A673 (cell line): ENCODE results near the gene CYP2E1. TPM values are rescaled to one million over a fixed set of nuclear protein-coding genes. Genes with fewer than 3 reads are reported as not detected.

Source experiments
- BruUV-seq: library from RNA; stranded (reverse); fragments of 400-500 nt; replicated peaks from 2 replicates; lab custom pipeline; 2021; lab: Mats Ljungman, UMichigan
- CTCF ChIA-PET: fragments of 300-600 bp; sonication (Branson Sonifier 250); formaldehyde crosslinking; loops from one replicate; lab custom pipeline; 2022; ENCODE audit warnings: antibody characterized with exemption; lab: Charles Lee
- POLR2A ChIA-PET: fragments of 300-600 bp; sonication (Branson Sonifier 250); formaldehyde crosslinking; loops from one replicate; lab custom pipeline; 2022; ENCODE audit warnings: antibody characterized with exemption; ENCODE audit not compliant: low non-redundant PET; lab: Charles Lee
- DNase-seq: peaks from one replicate; pipeline ENCODE4 v3.0.0-alpha.2; 2015; ENCODE audit warnings: low spot score
- H3K27ac ChIP-seq: fragments of 200-600 bp; sonication (generic); 2 replicates; pipeline ENCODE4 v1.5.1; 2016; ENCODE audit warnings: mixed run types, low read depth, mild to moderate bottlenecking, mixed read lengths, antibody characterized with exemption, low read length; ENCODE audit not compliant: poor library complexity, severe bottlenecking
- H3K27me3 ChIP-seq: fragments of 200-600 bp; sonication (generic); replicated peaks from 2 replicates; pipeline ENCODE4 v1.6.1; 2017; ENCODE audit warnings: mixed run types, low read depth, mild to moderate bottlenecking, mixed read lengths, antibody characterized with exemption, low read length; ENCODE audit not compliant: insufficient read depth, poor library complexity
- H3K36me3 ChIP-seq: fragments of 200-600 bp; sonication (generic); 2 replicates; pipeline ENCODE4 v1.6.1; 2016; ENCODE audit warnings: mixed run types, mild to moderate bottlenecking, mixed read lengths, antibody characterized with exemption, low read length; ENCODE audit not compliant: insufficient read depth, poor library complexity, severe bottlenecking
- H3K4me1 ChIP-seq: fragments of 200-600 bp; sonication (generic); 2 replicates; pipeline ENCODE4 v1.6.1; 2017; ENCODE audit warnings: mixed run types, mild to moderate bottlenecking, mixed read lengths, antibody characterized with exemption, low read length; ENCODE audit not compliant: insufficient read depth, poor library complexity, severe bottlenecking
- H3K4me3 ChIP-seq: fragments of 200-600 bp; sonication (generic); 2 replicates; pipeline ENCODE4 v1.5.1; 2016; ENCODE audit warnings: low read depth, mixed run types, mild to moderate bottlenecking, mixed read lengths, low read length; ENCODE audit not compliant: poor library complexity, severe bottlenecking
- H3K9me3 ChIP-seq: fragments of 200-600 bp; sonication (generic); 2 replicates; pipeline ENCODE4 v1.6.1; 2016; ENCODE audit warnings: mixed run types, low read depth, mild to moderate bottlenecking, mixed read lengths, antibody characterized with exemption, low read length; ENCODE audit not compliant: poor library complexity, severe bottlenecking
- EZH2 ChIP-seq: fragments of 200-600 bp; sonication (generic); IDR thresholded peaks from 2 replicates; pipeline ENCODE4 v1.6.1; 2017; ENCODE audit warnings: borderline replicate concordance, low read depth, mild to moderate bottlenecking, mixed read lengths, antibody characterized with exemption, low read length; ENCODE audit not compliant: poor library complexity, severe bottlenecking
- intact Hi-C: fragments of 100-400 bp; cut with micrococcal nuclease; formaldehyde crosslinking; loops from one replicate; pipeline ENCODE4 v1.10.0; 2022; ENCODE audit not compliant: unreplicated experiment
- total RNA-seq: library from RNA; stranded (reverse); gene quantifications from 2 replicates; pipeline ENCODE4 v1.2.3, GENCODE V29; 2021
- TF ChIP-seq, protein P1 (sequence below): fragments of 300-800, 200-600 bp; sonication (generic); conservative IDR thresholded peaks from 2 replicates; pipeline ENCODE4 v1.5.1; 2017; ENCODE audit warnings: low read depth, mild to moderate bottlenecking, antibody characterized with exemption, low read length, moderate library complexity, mixed read lengths

Gene CYP2E1
- total RNA-seq, 1 experiment from 2014 or later: 0.49 TPM

DNA sequence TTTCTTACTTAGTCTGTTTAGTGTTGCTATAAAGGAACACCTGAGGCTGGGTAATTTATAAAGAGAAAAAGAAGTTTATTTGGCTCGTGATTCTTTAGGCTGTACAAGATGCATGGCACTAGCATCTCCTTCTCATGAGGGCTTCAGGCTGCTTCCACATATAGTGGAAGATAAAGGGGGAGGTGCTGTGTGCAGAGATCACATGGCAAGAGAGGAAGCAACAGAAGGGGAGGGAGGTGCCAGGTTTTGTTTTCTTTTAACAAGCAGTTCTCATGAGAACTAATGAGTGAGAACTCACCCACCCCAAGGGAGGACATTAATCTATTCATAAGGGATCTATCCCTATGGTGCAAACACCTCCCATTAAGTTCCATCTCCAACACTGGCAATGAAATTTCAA, 17.3 kb downstream of the CYP2E1 start:
- Histone ChIP-seq H3K36me3 (no peaks in the 10 kb centered on the region), H3K27ac (no peak overlapping the region), H3K27me3 (peaks cover 11% of the 10 kb centered on the region), H3K9me3 (no peaks in the 10 kb centered on the region), H3K4me3 (no peak overlapping the region), H3K4me1 (no peaks in the 10 kb centered on the region)
- TF ChIP-seq, protein P1, sequence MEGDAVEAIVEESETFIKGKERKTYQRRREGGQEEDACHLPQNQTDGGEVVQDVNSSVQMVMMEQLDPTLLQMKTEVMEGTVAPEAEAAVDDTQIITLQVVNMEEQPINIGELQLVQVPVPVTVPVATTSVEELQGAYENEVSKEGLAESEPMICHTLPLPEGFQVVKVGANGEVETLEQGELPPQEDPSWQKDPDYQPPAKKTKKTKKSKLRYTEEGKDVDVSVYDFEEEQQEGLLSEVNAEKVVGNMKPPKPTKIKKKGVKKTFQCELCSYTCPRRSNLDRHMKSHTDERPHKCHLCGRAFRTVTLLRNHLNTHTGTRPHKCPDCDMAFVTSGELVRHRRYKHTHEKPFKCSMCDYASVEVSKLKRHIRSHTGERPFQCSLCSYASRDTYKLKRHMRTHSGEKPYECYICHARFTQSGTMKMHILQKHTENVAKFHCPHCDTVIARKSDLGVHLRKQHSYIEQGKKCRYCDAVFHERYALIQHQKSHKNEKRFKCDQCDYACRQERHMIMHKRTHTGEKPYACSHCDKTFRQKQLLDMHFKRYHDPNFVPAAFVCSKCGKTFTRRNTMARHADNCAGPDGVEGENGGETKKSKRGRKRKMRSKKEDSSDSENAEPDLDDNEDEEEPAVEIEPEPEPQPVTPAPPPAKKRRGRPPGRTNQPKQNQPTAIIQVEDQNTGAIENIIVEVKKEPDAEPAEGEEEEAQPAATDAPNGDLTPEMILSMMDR: no peak
- no peak for TF ChIP-seq EZH2
- ChIA-PET CTCF (no interaction called here), POLR2A (no interaction called here)
- DNase-seq: no peak
- intact Hi-C loops: no loop called here
- BruUV-seq: no TSS peak

DNA sequence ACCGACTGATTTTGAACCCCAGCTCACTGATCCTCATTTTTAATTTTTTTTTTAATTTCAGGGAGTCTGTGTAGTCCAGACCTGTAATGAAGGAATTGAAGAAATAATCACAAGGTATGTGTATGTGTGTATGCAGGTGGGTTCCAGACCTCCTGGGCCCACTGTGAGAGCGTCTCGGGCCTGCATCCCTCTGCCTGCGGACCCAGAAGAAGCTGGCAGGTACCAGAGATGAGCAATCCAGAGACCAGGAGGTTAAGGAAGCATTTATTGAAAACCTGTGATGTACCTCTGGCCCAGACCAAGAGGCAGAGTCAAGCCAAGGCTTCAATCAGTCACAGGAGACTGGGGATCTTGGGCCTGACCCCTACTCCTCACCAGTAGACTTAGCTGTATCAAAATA, 27.4 kb downstream of the CYP2E1 start:
- no peaks in the 10 kb centered on the region for H3K9me3 ChIP-seq
- no TSS peak for BruUV-seq
- TF ChIP-seq, protein P1: no peak
- no peak for TF ChIP-seq EZH2
- no peak for DNase-seq
- ChIA-PET POLR2A (no interaction called here), CTCF (no interaction called here)
- H3K27me3 ChIP-seq: peaks cover 34% of the 10 kb centered on the region
- intact Hi-C loops: no loop called here
- H3K36me3 ChIP-seq: no peaks in the 10 kb centered on the region
- no peak overlapping the region for H3K27ac ChIP-seq
- H3K4me1 ChIP-seq: no peaks in the 10 kb centered on the region
- no peak overlapping the region for H3K4me3 ChIP-seq

DNA sequence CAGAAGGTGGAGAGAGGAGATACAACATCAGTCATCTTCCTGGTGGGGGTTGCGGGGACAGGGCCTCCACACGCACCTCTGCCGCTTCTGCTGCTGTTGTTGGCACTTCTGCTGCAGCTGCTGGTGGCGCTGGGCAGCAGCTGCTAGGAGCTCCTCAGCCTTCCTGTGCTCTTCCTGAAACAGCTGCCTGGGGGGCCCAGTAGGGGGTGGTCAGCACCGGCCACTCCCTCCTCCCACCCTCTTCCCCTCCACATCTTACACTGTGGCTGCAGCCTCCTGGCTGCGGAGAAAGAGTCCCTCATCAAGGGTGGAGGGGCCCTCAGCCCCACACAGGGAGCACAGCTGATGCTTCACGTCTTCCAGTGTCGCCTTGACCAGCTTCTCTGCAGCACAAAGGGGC, 28.4 kb downstream of the CYP2E1 start:
- peaks cover 40% of the 10 kb centered on the region for H3K27me3 ChIP-seq
- TF ChIP-seq, protein P1: no peak
- TF ChIP-seq EZH2: no peak
- BruUV-seq: no TSS peak
- H3K27ac ChIP-seq: no peak overlapping the region
- ChIA-PET CTCF (interaction anchor here (0.9 kb wide), 1 partner anchor 116 kb away, joined by 3 read pairs; no protein-coding TSS in a partner anchor), POLR2A (no interaction called here)
- H3K4me3 ChIP-seq: no peak overlapping the region
- no peaks in the 10 kb centered on the region for H3K9me3 ChIP-seq
- no peaks in the 10 kb centered on the region for H3K36me3 ChIP-seq
- intact Hi-C loops: no loop called here
- no peak for DNase-seq
- H3K4me1 ChIP-seq: no peaks in the 10 kb centered on the region
